HuH-7.5 (cell line): ENCODE results near the gene SLAMF7.
"Not testable (repeated sequence)": the region's sequence is repeated elsewhere in the genome, so short reads cannot be mapped to it uniquely, and the experiment has no call there.

ENCODE experiments used
- DNase-seq: peaks from one replicate; pipeline ENCODE4 v3.0.0; 2011; ENCODE audit warnings: low spot score

SLAMF7 gene

DNA sequence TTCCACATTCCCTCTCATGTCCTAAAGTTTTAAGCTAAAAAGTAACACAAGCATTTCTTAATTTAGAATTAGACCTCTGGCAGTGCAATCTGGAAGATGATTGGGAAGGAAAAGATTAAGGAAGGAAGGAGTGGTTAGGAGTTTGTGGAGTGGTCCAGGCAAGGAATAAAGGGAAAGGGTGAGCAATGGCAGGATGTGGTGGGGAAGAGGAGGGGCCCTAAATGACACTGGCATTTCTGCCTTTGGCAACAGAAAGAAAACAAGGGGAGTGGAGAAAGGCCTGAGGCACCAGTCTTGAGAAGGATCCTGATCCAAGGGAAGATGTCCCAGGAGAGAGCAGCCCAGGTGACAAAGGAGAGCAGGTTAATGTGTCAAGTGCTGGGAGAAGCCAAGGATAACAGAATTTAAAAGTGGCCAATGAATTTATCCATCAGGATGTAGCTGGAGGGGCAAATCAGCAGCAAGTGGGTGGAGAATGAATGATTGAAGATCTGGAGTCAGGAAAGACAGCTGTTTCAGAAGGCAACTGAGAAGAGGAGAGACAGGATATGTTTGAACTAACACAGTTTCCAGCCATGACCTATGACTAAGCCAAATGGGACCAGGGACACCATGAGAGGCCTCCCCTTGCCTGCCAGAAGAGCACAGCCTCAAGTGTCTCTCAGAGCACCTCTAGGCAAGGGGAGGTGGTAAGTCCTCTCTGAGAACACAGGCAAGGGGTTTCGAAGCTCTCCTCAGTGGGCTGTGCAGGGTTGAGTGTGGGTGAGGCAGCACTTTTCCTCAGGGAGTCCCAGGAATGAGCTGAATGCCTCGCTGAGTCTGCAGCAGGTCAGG is 36.1 kb downstream of the SLAMF7 start:
- no peak for DNase-seq

- no peak for DNase-seq
Observed at GRCh38 chr1:160776178-160776577, 37.1 kb downstream of the SLAMF7 start.

GRCh38 chr1:160777486-160778089 is 38.5 kb downstream of the SLAMF7 start:
- DNase-seq = peak; percentile 10

DNA sequence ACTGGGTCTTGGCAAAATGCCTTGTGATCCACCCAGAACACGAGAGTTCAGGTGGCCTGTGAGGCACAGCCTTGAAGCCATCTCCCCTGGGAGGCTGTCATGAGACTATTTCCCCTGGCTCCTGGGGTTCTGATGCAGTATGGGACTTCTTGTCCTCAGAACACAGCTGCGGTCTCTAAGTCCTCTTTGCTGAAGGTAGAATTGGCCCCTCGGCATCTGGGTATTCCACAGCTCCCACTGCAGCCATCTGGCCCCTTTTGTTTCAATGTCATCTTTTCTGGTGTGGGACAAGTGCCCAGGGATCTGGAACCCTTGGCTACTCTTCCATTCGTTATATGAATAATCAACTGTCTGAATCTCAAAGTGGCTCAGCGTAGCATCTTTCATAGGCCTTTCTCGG is 39.9 kb downstream of the SLAMF7 start:
- no peak for DNase-seq

DNA sequence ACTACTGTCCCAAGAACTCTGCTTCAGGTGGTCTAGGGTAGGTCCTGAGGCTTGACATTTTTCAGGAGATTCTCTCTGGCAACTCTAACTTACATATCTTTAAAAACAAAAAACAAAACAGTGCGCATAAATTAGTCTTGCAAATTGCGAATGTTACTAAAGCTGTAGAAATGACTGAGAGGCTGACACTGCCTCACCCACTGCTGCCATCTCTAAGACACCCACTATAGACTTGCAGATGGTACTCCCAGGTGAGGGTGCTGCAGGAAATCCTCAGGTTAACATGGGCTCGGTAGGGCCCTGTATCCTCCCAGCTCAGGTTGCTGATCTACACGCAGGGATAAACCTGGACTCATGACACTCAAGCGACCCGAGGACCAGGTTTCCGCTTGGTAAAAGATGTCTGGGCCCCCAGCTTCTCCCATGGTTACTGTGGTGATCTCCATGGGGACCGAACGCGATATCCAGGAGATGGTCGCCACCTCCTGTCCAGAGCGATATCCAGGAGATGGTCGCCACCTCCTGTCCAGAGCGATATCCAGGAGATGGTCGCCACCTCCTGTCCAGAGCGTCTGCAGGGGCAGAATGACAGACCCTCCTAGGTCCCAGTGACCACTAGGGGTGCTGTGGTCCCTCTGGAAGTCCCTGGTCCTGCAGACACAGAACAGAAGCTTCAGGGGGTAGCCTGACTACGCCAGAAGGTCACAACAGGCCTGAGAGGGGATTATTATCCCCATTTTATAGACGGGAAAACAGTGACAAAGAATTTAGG is 40.8 kb downstream of the SLAMF7 start:
- peak; percentile 29 for DNase-seq

GRCh38 chr1:160780398-160780755 is 41.3 kb downstream of the SLAMF7 start:
- no peak for DNase-seq

DNA sequence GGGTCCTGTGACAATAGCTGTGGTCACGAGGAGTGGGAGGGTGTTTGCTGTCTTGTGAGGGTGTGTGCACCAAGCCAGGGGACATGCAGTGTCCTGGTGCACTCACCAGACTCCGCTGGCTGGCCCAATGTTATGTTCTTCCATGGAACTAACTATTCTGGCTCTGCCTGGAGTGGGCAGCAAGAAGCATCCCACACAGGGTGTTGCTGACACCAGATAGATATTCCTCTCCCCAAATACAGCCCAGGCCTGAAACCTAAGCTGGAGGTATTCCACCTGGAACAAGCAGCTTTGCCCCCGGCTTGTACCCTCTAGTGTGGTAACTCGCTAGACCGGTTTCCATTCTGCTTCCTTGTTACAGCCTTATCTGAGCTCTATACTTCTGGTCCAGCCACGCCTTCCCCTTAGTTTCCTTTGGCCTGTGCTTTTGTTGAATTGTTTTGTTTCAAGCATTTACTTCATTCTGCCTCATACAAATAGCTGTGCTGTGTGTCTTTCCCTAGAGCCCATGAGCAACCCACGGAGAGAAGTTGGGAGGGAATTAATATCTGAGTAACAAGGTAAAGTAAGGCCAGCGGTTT is 42.2 kb downstream of the SLAMF7 start:
- DNase-seq = no peak

GRCh38 chr1:160781914-160782689 is 43.1 kb downstream of the SLAMF7 start:
- no peak for DNase-seq

GRCh38 chr1:160782988-160783765 is 44.1 kb downstream of the SLAMF7 start:
- DNase-seq = not testable (repeated sequence)

- no peak for DNase-seq
Observed at GRCh38 chr1:160789051-160789701, 50.1 kb downstream of the SLAMF7 start.

- DNase-seq = no peak
Observed at GRCh38 chr1:160789702-160790611, 50.9 kb downstream of the SLAMF7 start.

DNA sequence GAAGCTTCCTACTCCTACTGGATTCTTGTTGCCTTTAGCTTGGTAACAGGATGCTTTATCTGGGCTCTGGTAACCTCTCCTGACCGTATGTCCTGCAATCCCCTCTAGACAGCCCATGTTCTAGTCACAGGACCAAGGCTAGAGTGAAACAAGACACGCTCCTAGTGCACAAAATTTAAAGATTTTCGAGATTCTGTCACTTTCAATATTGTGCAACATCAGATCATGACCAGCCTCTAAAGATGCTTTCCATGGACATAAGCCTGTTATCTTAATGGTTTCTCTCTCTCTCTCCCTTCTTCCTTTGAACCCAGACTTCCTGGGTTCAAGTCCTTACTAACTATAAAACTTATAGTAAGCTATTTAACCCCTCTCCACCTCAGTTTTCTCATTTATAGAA is 55.3 kb downstream of the SLAMF7 start:
- no peak for DNase-seq

DNA sequence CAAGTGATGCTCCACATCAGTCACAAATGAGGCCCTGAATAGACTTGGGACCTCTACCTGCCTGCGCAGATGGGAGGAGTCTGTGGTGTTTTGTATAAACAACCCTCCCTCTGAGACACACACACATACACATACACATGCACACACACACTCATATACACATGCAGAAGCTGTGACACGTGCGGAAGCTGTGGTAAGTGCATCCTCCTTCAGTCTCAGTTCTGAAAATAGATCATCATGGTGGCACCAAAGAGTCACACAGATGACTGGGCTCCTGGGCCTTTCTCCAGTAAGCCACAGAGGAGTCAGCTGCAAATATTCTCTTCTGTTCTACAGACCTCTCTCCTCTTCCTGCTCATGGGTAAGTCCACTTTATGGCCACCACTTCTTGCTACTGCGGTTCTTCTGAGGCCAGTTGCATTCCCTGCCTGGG is 56.9 kb downstream of the SLAMF7 start, which contains the start of gene LY9:
LY9 (plus strand) TSS at position 224 of the 433 bp plus-strand sequence; CDS start at position 238, 14 bp downstream.
- DNase-seq = no peak

- DNase-seq = no peak
Observed at GRCh38 chr1:160797271-160797709, 58.2 kb downstream of the SLAMF7 start.

GRCh38 chr1:160797861-160798273 is 58.8 kb downstream of the SLAMF7 start:
- no peak for DNase-seq

GRCh38 chr1:160798439-160798838 is 59.4 kb downstream of the SLAMF7 start:
- no peak for DNase-seq

GRCh38 chr1:160799641-160800040 is 60.6 kb downstream of the SLAMF7 start:
- DNase-seq = no peak

GRCh38 chr1:160800142-160800541 is 61.1 kb downstream of the SLAMF7 start:
- no peak for DNase-seq
